ENCODE results near the gene HLTF.

- TF ChIP-seq CTCF (IDR thresholded peaks at IDR 0.05) (no peak), POLR2A (IDR thresholded peaks at IDR 0.05) (no peak)
These were observed 86.1 kb downstream of the HLTF start for GRCh38 chr3:149000206-149000745.

Measured in transverse colon (tissue), 3 donors.